Tibial nerve (tissue), 4 donors: ENCODE measurements around the gene KIAA0232. TPM values are rescaled to one million over a fixed set of nuclear protein-coding genes. Genes with fewer than 3 reads are reported as not detected.

ENCODE experiments used
- DNase-seq, 2 donors: peaks; one replicate each; pipeline ENCODE4 v3.0.0-alpha.2; 2019; ENCODE audit warnings: low spot score in 2 of 2
- H3K27ac ChIP-seq, 4 donors: fragments of 200-600 bp; sonication (generic) in 3 of 4; one replicate each; pipeline ENCODE4 v1.5.1; 2017 to 2019; ENCODE audit warnings: mild to moderate bottlenecking in 1 of 4
- H3K27me3 ChIP-seq, 2 donors: fragments of 200-600 bp; sonication (generic) in 1 of 2; one replicate each; pipeline versions ENCODE4 v1.5.1 to v1.6.0; 2017 to 2019
- H3K36me3 ChIP-seq, 3 donors: fragments of 200-600 bp; sonication (generic); one replicate each; pipeline ENCODE4 v1.5.1; 2018 to 2019
- H3K4me1 ChIP-seq, 4 donors: fragments of 200-600 bp; sonication (generic) in 3 of 4; one replicate each; pipeline ENCODE4 v1.5.1; 2017 to 2019
- H3K4me3 ChIP-seq, 4 donors: fragments of 200-600 bp; sonication (generic) in 3 of 4; one replicate each; pipeline ENCODE4 v1.5.1; 2017 to 2019; ENCODE audit warnings: mild to moderate bottlenecking in 1 of 4, moderate library complexity in 1 of 4
- H3K9me3 ChIP-seq, 4 donors: fragments of 200-600 bp; sonication (generic) in 3 of 4; one replicate each; pipeline ENCODE4 v1.5.1; 2017 to 2019
- CTCF ChIP-seq, 5 experiments: fragments of 200-600 bp in 3 of 5; fragments of 450-650 bp in 2 of 5; sonication (generic) in 3 of 5; IDR thresholded peaks; one replicate each; pipeline ENCODE4 v1.5.1; 2016 to 2019; ENCODE audit warnings: antibody characterized with exemption in 5 of 5, mild to moderate bottlenecking in 3 of 5, moderate library complexity in 2 of 5
- EP300 ChIP-seq, 2 donors: sonication (generic); formaldehyde crosslinking; IDR thresholded peaks; one replicate each; pipeline ENCODE4 v1.6.1; 2017; ENCODE audit warnings: antibody characterized with exemption in 2 of 2, mild to moderate bottlenecking in 1 of 2
- POLR2A ChIP-seq, 2 donors: fragments of 450-650 bp; IDR thresholded peaks; one replicate each; pipeline ENCODE4 v1.6.1; 2017; ENCODE audit warnings: antibody characterized with exemption in 2 of 2, mild to moderate bottlenecking in 2 of 2, moderate library complexity in 2 of 2
- WGBS, 2 donors: methylation state at CpG; one replicate each; pipeline ENCODE4 v1.1.5; 2018; 5-methylcytosine and 5-hydroxymethylcytosine counted together
- total RNA-seq, 4 donors: library from RNA; depleted of rRNA; stranded (reverse); fragments of >200 nt; gene quantifications; one replicate each; pipeline ENCODE4 v1.1.0, GENCODE V29; 2016

The KIAA0232 gene
- total RNA-seq, 4 donors from 2014 or later = 36.7 to 57.7 (median 47.0) TPM

- H3K4me1 ChIP-seq = peaks cover 0 to 39% (median 5%) of the 10 kb centered on the region in 4 donors
- no peak for TF ChIP-seq POLR2A (IDR thresholded peaks at IDR 0.05)
- no peak for TF ChIP-seq EP300 (IDR thresholded peaks at IDR 0.05)
- TF ChIP-seq CTCF (IDR thresholded peaks at IDR 0.05) = no peak
- no peak overlapping the region for H3K4me3 ChIP-seq
- no peaks in the 10 kb centered on the region for H3K27me3 ChIP-seq
- peaks cover 0 to 28% (median 0%) of the 10 kb centered on the region in 3 donors for H3K36me3 ChIP-seq
- 71 to 83% methylated on average over 2 of the region's 2 CpGs for WGBS, 2 donors
- no peak overlapping the region for H3K27ac ChIP-seq
- DNase-seq = no peak
- H3K9me3 ChIP-seq = peaks cover 0 to 12% (median 0%) of the 10 kb centered on the region in 4 donors
These were observed 69.4 kb downstream of the KIAA0232 start for GRCh38 chr4:6851962-6852361.

DNA sequence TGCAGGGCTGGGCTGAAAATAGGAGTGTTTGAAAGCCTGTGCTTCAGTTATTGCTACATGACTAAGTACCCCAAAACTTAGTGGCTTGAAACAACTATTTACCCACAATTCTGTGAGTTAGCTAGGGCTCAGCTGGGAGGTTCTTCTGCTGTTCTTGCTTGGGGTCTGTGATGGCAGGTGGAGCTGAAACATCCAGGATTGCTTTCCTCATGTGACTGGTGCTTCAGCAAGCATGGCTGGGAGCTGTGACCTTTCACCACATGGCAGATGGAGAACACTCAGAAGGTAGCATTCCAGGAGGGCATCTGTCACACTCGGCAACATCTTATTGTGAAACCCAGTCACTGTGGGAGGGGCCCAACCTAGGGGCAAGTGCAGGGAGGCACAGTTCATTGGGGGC lies 70.1 kb downstream of the KIAA0232 start:
- Histone ChIP-seq H3K36me3 (peaks cover 0 to 29% (median 0%) of the 10 kb centered on the region in 3 donors), H3K4me1 (peaks cover 0 to 45% (median 7%) of the 10 kb centered on the region in 4 donors), H3K4me3 (no peak overlapping the region), H3K27ac (no peak overlapping the region), H3K9me3 (peaks cover 0 to 12% (median 0%) of the 10 kb centered on the region in 4 donors), H3K27me3 (no peaks in the 10 kb centered on the region)
- no peak for DNase-seq
- TF ChIP-seq CTCF (IDR thresholded peaks at IDR 0.05) = no peak
- TF ChIP-seq POLR2A (IDR thresholded peaks at IDR 0.05) = no peak
- no peak for TF ChIP-seq EP300 (IDR thresholded peaks at IDR 0.05)
- WGBS, 2 donors = 0 to 41% methylated on average over 1 of the region's 1 CpG

GRCh38 chr4:6854098-6854744 lies 71.7 kb downstream of the KIAA0232 start:
- 72 to 76% methylated on average over 7 of the region's 7 CpGs for WGBS, 2 donors
- Histone ChIP-seq H3K36me3 (peaks cover 0 to 31% (median 0%) of the 10 kb centered on the region in 3 donors), H3K27me3 (no peaks in the 10 kb centered on the region), H3K4me3 (no peak overlapping the region), H3K4me1 (peaks cover 0 to 55% (median 7%) of the 10 kb centered on the region in 4 donors), H3K9me3 (peaks cover 0 to 12% (median 0%) of the 10 kb centered on the region in 4 donors), H3K27ac (no peak overlapping the region)
- DNase-seq = no peak
- TF ChIP-seq EP300 (IDR thresholded peaks at IDR 0.05) (peak in 1 of 2 donors; percentile 6), CTCF (IDR thresholded peaks at IDR 0.05) (no peak)

DNA sequence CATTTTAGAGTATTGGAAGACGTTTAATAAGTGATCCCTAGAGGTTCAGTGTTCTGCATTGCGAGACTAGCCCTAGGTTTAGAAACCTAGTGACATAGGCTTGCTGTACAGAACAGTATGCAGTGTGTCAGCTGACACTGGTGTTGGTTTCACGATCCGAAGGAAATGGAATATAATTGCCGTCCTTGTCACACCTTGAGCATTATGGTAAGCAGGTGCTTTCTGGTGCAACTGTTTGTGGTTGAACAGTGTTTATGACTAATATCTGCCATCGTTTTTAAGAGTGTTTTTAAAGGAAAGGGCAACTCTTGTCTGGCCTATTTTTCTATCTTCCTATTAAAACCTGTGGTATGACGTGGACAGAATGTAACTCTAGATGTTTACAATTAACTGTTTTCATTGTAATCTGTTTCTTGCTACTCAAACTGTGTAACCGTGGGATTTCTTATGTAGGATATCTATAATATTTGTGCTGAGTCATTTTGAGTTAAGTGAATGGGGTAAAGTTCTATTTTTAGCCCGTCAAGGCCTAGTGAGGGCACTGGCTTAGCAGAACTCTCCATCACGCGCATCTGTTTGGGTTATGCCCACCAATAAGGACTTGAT lies 73.3 kb downstream of the KIAA0232 start:
- H3K4me1 ChIP-seq = peaks cover 0 to 62% (median 7%) of the 10 kb centered on the region in 4 donors

DNA sequence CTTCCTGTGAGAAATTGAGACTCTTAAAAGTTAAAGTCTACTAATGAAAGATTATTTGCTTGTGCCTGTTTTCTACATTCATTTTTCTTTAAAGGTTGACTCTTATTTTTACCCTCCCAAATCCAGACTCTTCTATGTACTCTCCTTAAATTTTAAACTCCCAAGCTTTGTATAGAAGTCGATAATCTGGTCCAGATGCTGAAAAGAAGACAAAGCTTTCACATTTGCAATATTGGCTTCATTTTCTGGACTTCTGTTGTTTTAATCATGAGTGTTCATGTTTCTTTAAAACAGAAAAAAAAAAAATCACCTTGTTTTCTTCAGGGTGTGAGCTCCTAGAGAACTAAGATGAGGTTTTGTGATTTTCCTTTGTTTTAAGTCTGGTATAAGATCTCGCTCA lies 73.9 kb downstream of the KIAA0232 start:
- WGBS, 2 donors = 74 to 81% methylated on average over 2 of the region's 2 CpGs
- no peak for DNase-seq
- TF ChIP-seq POLR2A (IDR thresholded peaks at IDR 0.05) = no peak
- no peak for TF ChIP-seq EP300 (IDR thresholded peaks at IDR 0.05)
- TF ChIP-seq CTCF (IDR thresholded peaks at IDR 0.05) = no peak
- Histone ChIP-seq H3K4me3 (no peak overlapping the region), H3K36me3 (peaks cover 0 to 42% (median 5%) of the 10 kb centered on the region in 3 donors), H3K27me3 (no peaks in the 10 kb centered on the region), H3K27ac (peak overlapping the region in 2 of 4 donors; percentile 21 to 40), H3K4me1 (peaks cover 0 to 62% (median 7%) of the 10 kb centered on the region in 4 donors), H3K9me3 (peaks cover 0 to 12% (median 0%) of the 10 kb centered on the region in 4 donors)

More for the DNA sequence above, 73.3 kb downstream of the KIAA0232 start:
- H3K27me3 ChIP-seq = no peaks in the 10 kb centered on the region
- 54 to 55% methylated on average over 11 of the region's 11 CpGs for WGBS, 2 donors
- TF ChIP-seq POLR2A (IDR thresholded peaks at IDR 0.05) (no peak), EP300 (IDR thresholded peaks at IDR 0.05) (no peak)
- peaks cover 0 to 12% (median 0%) of the 10 kb centered on the region in 4 donors for H3K9me3 ChIP-seq
- peaks cover 0 to 39% (median 0%) of the 10 kb centered on the region in 3 donors for H3K36me3 ChIP-seq
- no peak for DNase-seq
- H3K4me3 ChIP-seq = no peak overlapping the region
- peak overlapping the region in 3 of 4 donors; percentile 7 to 40 (median 21) for H3K27ac ChIP-seq
